ENCODE data around the gene AXDND1.
A peak's percentile ranks its signal among the peaks of the same experiment; 100 is the strongest.

The AXDND1 gene

DNA sequence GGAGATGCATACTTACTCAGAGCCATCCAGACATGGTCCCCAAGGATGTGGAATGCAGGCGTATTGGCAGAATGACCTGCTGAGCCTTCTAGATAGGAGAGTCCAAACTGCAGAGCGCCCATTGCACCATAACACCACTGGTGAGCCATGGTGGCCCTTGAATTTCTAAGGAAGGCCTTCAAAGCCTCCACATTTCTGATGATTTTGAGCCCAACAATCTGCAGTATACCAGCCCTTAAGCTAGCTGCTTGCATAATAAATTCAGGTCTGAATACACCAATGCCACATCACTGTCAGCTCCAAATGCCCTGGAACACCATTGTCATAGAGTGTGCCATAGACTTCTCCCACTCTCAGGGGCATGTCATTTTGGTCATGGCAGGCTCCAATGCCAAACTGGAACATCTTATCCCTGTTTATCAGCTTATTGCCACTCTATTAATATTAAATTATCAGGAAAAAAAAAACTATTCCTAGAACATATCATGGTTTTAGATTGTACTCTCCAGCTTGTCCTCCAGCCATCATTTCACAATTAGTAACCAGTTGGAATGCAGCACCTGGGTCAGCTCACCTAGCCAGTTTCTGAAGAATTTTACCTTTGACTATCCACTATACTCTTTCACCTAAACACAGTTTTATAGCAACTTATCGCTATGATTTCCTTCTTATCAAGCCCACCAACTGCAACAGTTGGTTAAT, 183.0 kb downstream of the AXDND1 start:
- TF ChIP-seq, protein P1, sequence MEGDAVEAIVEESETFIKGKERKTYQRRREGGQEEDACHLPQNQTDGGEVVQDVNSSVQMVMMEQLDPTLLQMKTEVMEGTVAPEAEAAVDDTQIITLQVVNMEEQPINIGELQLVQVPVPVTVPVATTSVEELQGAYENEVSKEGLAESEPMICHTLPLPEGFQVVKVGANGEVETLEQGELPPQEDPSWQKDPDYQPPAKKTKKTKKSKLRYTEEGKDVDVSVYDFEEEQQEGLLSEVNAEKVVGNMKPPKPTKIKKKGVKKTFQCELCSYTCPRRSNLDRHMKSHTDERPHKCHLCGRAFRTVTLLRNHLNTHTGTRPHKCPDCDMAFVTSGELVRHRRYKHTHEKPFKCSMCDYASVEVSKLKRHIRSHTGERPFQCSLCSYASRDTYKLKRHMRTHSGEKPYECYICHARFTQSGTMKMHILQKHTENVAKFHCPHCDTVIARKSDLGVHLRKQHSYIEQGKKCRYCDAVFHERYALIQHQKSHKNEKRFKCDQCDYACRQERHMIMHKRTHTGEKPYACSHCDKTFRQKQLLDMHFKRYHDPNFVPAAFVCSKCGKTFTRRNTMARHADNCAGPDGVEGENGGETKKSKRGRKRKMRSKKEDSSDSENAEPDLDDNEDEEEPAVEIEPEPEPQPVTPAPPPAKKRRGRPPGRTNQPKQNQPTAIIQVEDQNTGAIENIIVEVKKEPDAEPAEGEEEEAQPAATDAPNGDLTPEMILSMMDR (conservative IDR thresholded peaks at IDR 0.05; ENCODE audit: low read depth, low read length) = no peak
- DNase-seq (ENCODE audit: low read depth) = no peak
- no peak overlapping the region for H3K4me3 ChIP-seq (ENCODE audit: low read depth, low read length)

GRCh38 chr1:179549368-179549700, 183.6 kb downstream of the AXDND1 start:
- no peak for DNase-seq (ENCODE audit: low read depth)
- TF ChIP-seq, protein P1 (conservative IDR thresholded peaks at IDR 0.05; ENCODE audit: low read depth, low read length) = no peak
- H3K4me3 ChIP-seq (ENCODE audit: low read depth, low read length) = no peak overlapping the region

GRCh38 chr1:179550746-179551682, 185.2 kb downstream of the AXDND1 start:
- peak; percentile 33 for DNase-seq (ENCODE audit: low read depth)
- TF ChIP-seq, protein P1 (conservative IDR thresholded peaks at IDR 0.05; ENCODE audit: low read depth, low read length) = no peak
- no peak overlapping the region for H3K4me3 ChIP-seq (ENCODE audit: low read depth, low read length)

DNA sequence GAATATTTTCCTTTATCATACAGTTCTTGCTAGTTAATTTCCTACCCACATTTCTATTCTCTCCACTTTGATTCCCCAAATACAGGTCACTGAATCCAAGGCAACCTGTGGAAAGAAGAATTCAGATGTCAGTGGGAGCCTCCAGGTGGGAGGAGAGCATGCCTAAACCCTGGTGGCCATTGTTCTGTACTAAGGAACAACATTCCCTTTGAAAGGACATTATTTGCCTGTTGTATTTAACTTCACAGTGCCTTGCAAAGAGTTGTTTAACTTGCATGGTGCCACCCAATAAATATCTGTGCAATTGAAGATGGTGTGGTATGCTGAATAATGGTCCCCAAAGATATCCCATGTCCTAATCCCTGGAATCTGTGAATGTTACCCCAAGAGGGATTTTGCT, 188.7 kb downstream of the AXDND1 start:
- no peak for DNase-seq (ENCODE audit: low read depth)
- no peak overlapping the region for H3K4me3 ChIP-seq (ENCODE audit: low read depth, low read length)
- TF ChIP-seq, protein P1 (conservative IDR thresholded peaks at IDR 0.05; ENCODE audit: low read depth, low read length) = no peak

- no peak overlapping the region for H3K4me3 ChIP-seq (ENCODE audit: low read depth, low read length)
- DNase-seq (ENCODE audit: low read depth) = no peak
- TF ChIP-seq, protein P1 (conservative IDR thresholded peaks at IDR 0.05; ENCODE audit: low read depth, low read length) = no peak
Measured at GRCh38 chr1:179558078-179558477, 192.3 kb downstream of the AXDND1 start.

GRCh38 chr1:179575497-179576314, 209.9 kb downstream of the AXDND1 start, which contains the start of gene NPHS2:
TSS of gene NPHS2 (minus strand) at chr1:179575948. CDS start at chr1:179575864, 84 bp downstream.
- DNase-seq (ENCODE audit: low read depth) = no peak
- no peak within 1 kb of the TSS for H3K4me3 ChIP-seq (ENCODE audit: low read depth, low read length)
- TF ChIP-seq, protein P1 (conservative IDR thresholded peaks at IDR 0.05; ENCODE audit: low read depth, low read length) = no peak

All from choroid plexus epithelial cell (primary cell).